Measurements from ENCODE around the gene FTCD. TPM values are rescaled to one million over a fixed set of nuclear protein-coding genes. Genes with fewer than 3 reads are reported as not detected.

The FTCD gene
- total RNA-seq, 1 donor: 0.54 TPM

GRCh38 chr21:46154955-46155513 lies 345 bp downstream of the FTCD start:
- no peak for DNase-seq (ENCODE audit: low read depth in 2 of 3, low spot score in 2 of 3)

GRCh38 chr21:46154155-46154954 lies 1.0 kb downstream of the FTCD start:
- DNase-seq (ENCODE audit: low read depth in 2 of 3, low spot score in 2 of 3): no peak

GRCh38 chr21:46153247-46154154 lies 1.9 kb downstream of the FTCD start:
- DNase-seq (ENCODE audit: low read depth in 2 of 3, low spot score in 2 of 3): peak in 2 of 3 donors; percentile 39 to 61

- DNase-seq (ENCODE audit: low read depth in 2 of 3, low spot score in 2 of 3): no peak
Observed at GRCh38 chr21:46152927-46153246, 2.5 kb downstream of the FTCD start.

GRCh38 chr21:46151989-46152926 lies 3.1 kb downstream of the FTCD start:
- no peak for DNase-seq (ENCODE audit: low read depth in 2 of 3, low spot score in 2 of 3)

GRCh38 chr21:46151261-46151988 lies 4.0 kb downstream of the FTCD start:
- DNase-seq (ENCODE audit: low read depth in 2 of 3, low spot score in 2 of 3): no peak

GRCh38 chr21:46150491-46151121 lies 4.8 kb downstream of the FTCD start:
- no peak for DNase-seq (ENCODE audit: low read depth in 2 of 3, low spot score in 2 of 3)

- no peak for DNase-seq (ENCODE audit: low read depth in 2 of 3, low spot score in 2 of 3)
Observed at GRCh38 chr21:46150073-46150472, 5.3 kb downstream of the FTCD start.

GRCh38 chr21:46149205-46149901 lies 6.0 kb downstream of the FTCD start:
- no peak for DNase-seq (ENCODE audit: low read depth in 2 of 3, low spot score in 2 of 3)

- DNase-seq (ENCODE audit: low read depth in 2 of 3, low spot score in 2 of 3): no peak
Observed at GRCh38 chr21:46148106-46148505, 7.3 kb downstream of the FTCD start.

- DNase-seq (ENCODE audit: low read depth in 2 of 3, low spot score in 2 of 3): peak in 2 of 3 donors; percentile 42 to 63
Observed at GRCh38 chr21:46147429-46147828, 8.0 kb downstream of the FTCD start.

GRCh38 chr21:46146856-46147255 lies 8.5 kb downstream of the FTCD start:
- no peak for DNase-seq (ENCODE audit: low read depth in 2 of 3, low spot score in 2 of 3)

- DNase-seq (ENCODE audit: low read depth in 2 of 3, low spot score in 2 of 3): no peak
Observed at GRCh38 chr21:46145840-46146691, 9.3 kb downstream of the FTCD start.

- DNase-seq (ENCODE audit: low read depth in 2 of 3, low spot score in 2 of 3): no peak
Observed at GRCh38 chr21:46145159-46145839, 10.1 kb downstream of the FTCD start.

GRCh38 chr21:46144464-46145070 lies 10.8 kb downstream of the FTCD start:
- no peak for DNase-seq (ENCODE audit: low read depth in 2 of 3, low spot score in 2 of 3)

- DNase-seq (ENCODE audit: low read depth in 2 of 3, low spot score in 2 of 3): no peak
Observed at GRCh38 chr21:46142582-46143473, 12.6 kb downstream of the FTCD start.

All from hematopoietic multipotent progenitor cell (in vitro differentiated cells).